Keratinocyte (primary cell): ENCODE measurements around the gene FLVCR2.

Experiments used
- CTCF ChIP-seq, 3 experiments: IDR thresholded peaks in 1 of 3; conservative IDR thresholded peaks in 1 of 3; optimal IDR thresholded peaks in 1 of 3; 2 replicates in 2 of 3; 3 replicates in 1 of 3; pipeline versions ENCODE3 to v1.5.1; 2011; ENCODE audit warnings: low read length in 3 of 3, mild to moderate bottlenecking in 3 of 3, moderate library complexity in 2 of 3, control low read depth in 1 of 3, inconsistent platforms in 1 of 3; ENCODE audit not compliant: insufficient read depth in 2 of 3; ENCODE audit errors: extremely low read depth in 1 of 3
- EZH2 ChIP-seq: IDR thresholded peaks from one replicate; pipeline ENCODE4 v1.6.1; 2012; ENCODE audit warnings: inconsistent platforms, mild to moderate bottlenecking, low read length, moderate library complexity

DNA sequence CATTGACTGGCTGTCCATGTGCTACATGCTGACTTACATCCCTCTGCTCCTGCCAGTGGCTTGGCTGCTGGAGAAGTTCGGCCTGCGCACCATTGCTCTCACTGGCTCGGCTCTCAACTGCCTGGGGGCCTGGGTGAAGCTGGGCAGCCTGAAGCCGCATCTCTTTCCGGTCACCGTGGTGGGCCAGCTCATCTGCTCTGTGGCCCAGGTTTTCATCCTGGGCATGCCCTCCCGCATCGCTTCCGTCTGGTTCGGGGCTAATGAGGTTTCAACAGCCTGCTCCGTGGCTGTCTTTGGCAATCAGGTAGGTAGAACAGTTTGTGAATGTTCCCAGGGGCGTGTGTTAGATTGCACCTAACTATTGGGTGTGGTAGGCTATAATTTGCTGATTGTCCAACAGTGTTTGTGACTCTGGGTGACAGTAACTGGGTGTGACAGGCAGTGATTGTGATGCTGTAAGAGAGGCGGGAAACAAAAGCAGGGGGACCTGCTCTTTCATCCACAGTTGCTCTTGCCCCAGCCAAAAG, 981 bp downstream of the FLVCR2 start:
- TF ChIP-seq CTCF (optimal IDR thresholded peaks at IDR 0.05 in 1 of 3, IDR thresholded peaks at IDR 0.05 in 1 of 3, conservative IDR thresholded peaks at IDR 0.05 in 1 of 3; ENCODE audit: extremely low read depth in 1 of 3, insufficient read depth in 2 of 3, low read length in 3 of 3) (no peak), EZH2 (no peak)
